HL-60 (cell line): Measurements from ENCODE around the gene REPS2.

ENCODE experiments used
- DNase-seq, 2 experiments: peaks; one replicate each; pipeline ENCODE4 v3.0.0-alpha.2; 2010 to 2020; ENCODE audit warnings: low read depth in 1 of 2, low spot score in 1 of 2
- H3K27ac ChIP-seq: fragments of 250-450 bp; sonication (Bioruptor Pico); replicated peaks from 2 replicates; pipeline ENCODE4 v1.5.1; 2020; ENCODE audit warnings: mild to moderate bottlenecking, moderate library complexity
- H3K27me3 ChIP-seq: fragments of 250-450 bp; sonication (Bioruptor Pico); 2 replicates; pipeline ENCODE4 v1.5.1; 2021; ENCODE audit warnings: mild to moderate bottlenecking, moderate library complexity; ENCODE audit not compliant: insufficient read depth, poor library complexity, severe bottlenecking
- H3K4me3 ChIP-seq: replicated peaks from 2 replicates; pipeline ENCODE4 v1.5.1; 2011; ENCODE audit warnings: mild to moderate bottlenecking, control low read depth, low read length; ENCODE audit not compliant: insufficient read depth
- GABPA ChIP-seq: IDR thresholded peaks from 2 replicates; pipeline ENCODE4 v1.6.1; 2012; ENCODE audit warnings: low read depth
- POLR2AphosphoS5 ChIP-seq: IDR thresholded peaks from 2 replicates; pipeline ENCODE4 v1.6.1; 2012; ENCODE audit warnings: low read depth
- SPI1 ChIP-seq: IDR thresholded peaks from 2 replicates; pipeline ENCODE4 v1.6.1; 2012; ENCODE audit warnings: low read depth, mild to moderate bottlenecking, borderline replicate concordance
- TF ChIP-seq, protein P1 (sequence below): IDR thresholded peaks from one replicate; pipeline ENCODE4 v1.5.1; 2011; ENCODE audit warnings: low read length, control low read depth, inconsistent platforms; ENCODE audit not compliant: insufficient read depth
- TF ChIP-seq, protein P2 (sequence below): IDR thresholded peaks from 2 replicates; pipeline ENCODE4 v1.6.1; 2012; ENCODE audit warnings: low read depth; ENCODE audit not compliant: insufficient replicate concordance

REPS2 gene

GRCh38 chrX:17035111-17035510 is 88.7 kb downstream of the REPS2 start:
- H3K27ac ChIP-seq, result no peak overlapping the region
- no peak for DNase-seq
- TF ChIP-seq SPI1 (no peak), POLR2AphosphoS5 (no peak), GABPA (no peak)
- TF ChIP-seq, protein P1, sequence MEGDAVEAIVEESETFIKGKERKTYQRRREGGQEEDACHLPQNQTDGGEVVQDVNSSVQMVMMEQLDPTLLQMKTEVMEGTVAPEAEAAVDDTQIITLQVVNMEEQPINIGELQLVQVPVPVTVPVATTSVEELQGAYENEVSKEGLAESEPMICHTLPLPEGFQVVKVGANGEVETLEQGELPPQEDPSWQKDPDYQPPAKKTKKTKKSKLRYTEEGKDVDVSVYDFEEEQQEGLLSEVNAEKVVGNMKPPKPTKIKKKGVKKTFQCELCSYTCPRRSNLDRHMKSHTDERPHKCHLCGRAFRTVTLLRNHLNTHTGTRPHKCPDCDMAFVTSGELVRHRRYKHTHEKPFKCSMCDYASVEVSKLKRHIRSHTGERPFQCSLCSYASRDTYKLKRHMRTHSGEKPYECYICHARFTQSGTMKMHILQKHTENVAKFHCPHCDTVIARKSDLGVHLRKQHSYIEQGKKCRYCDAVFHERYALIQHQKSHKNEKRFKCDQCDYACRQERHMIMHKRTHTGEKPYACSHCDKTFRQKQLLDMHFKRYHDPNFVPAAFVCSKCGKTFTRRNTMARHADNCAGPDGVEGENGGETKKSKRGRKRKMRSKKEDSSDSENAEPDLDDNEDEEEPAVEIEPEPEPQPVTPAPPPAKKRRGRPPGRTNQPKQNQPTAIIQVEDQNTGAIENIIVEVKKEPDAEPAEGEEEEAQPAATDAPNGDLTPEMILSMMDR, result no peak
- TF ChIP-seq, protein P2, sequence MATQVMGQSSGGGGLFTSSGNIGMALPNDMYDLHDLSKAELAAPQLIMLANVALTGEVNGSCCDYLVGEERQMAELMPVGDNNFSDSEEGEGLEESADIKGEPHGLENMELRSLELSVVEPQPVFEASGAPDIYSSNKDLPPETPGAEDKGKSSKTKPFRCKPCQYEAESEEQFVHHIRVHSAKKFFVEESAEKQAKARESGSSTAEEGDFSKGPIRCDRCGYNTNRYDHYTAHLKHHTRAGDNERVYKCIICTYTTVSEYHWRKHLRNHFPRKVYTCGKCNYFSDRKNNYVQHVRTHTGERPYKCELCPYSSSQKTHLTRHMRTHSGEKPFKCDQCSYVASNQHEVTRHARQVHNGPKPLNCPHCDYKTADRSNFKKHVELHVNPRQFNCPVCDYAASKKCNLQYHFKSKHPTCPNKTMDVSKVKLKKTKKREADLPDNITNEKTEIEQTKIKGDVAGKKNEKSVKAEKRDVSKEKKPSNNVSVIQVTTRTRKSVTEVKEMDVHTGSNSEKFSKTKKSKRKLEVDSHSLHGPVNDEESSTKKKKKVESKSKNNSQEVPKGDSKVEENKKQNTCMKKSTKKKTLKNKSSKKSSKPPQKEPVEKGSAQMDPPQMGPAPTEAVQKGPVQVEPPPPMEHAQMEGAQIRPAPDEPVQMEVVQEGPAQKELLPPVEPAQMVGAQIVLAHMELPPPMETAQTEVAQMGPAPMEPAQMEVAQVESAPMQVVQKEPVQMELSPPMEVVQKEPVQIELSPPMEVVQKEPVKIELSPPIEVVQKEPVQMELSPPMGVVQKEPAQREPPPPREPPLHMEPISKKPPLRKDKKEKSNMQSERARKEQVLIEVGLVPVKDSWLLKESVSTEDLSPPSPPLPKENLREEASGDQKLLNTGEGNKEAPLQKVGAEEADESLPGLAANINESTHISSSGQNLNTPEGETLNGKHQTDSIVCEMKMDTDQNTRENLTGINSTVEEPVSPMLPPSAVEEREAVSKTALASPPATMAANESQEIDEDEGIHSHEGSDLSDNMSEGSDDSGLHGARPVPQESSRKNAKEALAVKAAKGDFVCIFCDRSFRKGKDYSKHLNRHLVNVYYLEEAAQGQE, result no peak
- no peak overlapping the region for H3K4me3 ChIP-seq
- no peaks in the 10 kb centered on the region for H3K27me3 ChIP-seq

- TF ChIP-seq SPI1, result no peak
- TF ChIP-seq, protein P1, result no peak
- no peak overlapping the region for H3K27ac ChIP-seq
- H3K27me3 ChIP-seq, result no peaks in the 10 kb centered on the region
- H3K4me3 ChIP-seq, result no peak overlapping the region
- no peak for DNase-seq
These were observed 89.9 kb downstream of the REPS2 start for GRCh38 chrX:17036171-17036961.

DNA sequence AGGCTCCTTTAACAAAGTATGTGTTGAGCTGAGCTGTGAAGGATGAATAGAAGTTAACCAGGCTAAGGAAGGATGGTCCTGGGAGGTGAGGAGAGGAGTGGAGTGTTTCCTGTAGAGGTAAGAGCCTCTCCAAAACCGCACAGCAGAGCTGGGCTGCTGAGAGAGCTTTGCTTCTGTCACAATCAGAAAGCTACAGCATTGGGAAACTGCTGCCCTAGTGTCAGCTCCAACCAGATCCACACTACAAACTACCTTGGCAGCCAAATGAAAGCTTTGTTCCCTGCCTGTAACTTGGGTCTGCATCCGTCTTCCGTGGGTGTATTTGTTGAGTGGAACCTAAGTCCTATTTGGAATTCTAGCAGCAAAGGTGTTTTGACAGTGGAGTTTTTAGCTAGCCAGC is 91.8 kb downstream of the REPS2 start:
- DNase-seq, result no peak
- TF ChIP-seq POLR2AphosphoS5 (no peak), SPI1 (no peak), GABPA (no peak)
- TF ChIP-seq, protein P1, result no peak
- TF ChIP-seq, protein P2, result no peak
- no peak overlapping the region for H3K4me3 ChIP-seq

GRCh38 chrX:17038681-17039161 is 92.3 kb downstream of the REPS2 start:
- Histone ChIP-seq H3K27me3 (no peaks in the 10 kb centered on the region), H3K27ac (no peak overlapping the region), H3K4me3 (no peak overlapping the region)
- no peak for DNase-seq
- TF ChIP-seq SPI1 (no peak), POLR2AphosphoS5 (no peak), GABPA (no peak)
- TF ChIP-seq, protein P2, result no peak
- TF ChIP-seq, protein P1, result no peak

More for the DNA sequence above, 91.8 kb downstream of the REPS2 start:
- no peaks in the 10 kb centered on the region for H3K27me3 ChIP-seq
- no peak overlapping the region for H3K27ac ChIP-seq
